Measurements from ENCODE around the gene TEX38. TPM values are rescaled to one million over a fixed set of nuclear protein-coding genes. Genes with fewer than 3 reads are reported as not detected.

TEX38 gene
- total RNA-seq, 1 experiment from 2014 or later, result 0.17 TPM

DNA sequence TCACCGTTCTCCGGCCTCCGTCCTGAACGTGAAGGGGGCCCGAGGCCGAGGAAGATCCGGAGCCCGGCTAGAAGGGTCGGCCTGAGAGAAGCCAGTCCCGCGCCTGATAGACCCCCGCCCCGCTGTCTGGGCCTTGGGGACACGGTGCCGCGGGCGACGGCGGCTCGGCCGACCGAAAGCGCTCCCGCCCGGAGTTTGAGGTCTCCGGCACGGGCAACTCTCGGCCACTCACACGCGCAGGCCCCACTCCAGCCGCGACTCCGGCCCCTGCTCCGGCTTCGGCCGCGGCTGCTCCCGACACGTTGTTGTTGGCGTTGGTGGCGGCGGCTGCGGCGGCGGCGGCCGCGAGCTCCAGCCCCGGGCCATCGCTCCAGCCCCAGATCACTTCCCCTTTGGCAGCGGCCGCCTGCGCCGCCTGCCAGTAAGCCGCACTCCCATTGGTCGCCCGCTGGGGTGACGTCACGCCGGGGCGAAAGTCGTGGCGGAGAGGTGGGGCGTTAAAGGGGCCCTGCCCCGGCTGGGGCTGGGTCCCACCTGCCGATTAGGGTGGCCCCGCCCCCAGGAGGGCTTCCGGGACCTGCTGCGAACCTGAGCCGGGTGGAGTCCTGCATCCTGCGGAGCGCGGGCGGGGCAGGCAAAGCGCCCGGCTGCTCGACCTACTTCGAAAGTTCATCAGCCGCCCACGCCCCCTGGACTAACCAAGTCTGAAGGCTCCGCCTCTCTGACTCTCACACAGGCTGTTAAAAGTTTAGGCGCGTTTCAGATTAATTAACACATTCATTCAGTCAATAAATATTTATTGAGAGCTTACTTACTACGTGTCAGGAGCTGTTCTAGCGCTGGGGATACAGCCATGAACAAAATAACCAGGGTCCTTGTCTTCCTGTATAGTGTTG lies 47.3 kb downstream of the TEX38 start, which contains the start of gene EFCAB14 (continued):
- TF ChIP-seq NFYB (CRISPR knock-in tag; conservative IDR thresholded peaks at IDR 0.05; ENCODE audit: low read depth) (peak; percentile 88), ZNF317 (CRISPR knock-in tag; IDR thresholded peaks at IDR 0.05; ENCODE audit: borderline replicate concordance, low read depth) (no peak), ELF4 (CRISPR knock-in tag; IDR thresholded peaks at IDR 0.05; ENCODE audit: low read depth) (no peak), USF2 (CRISPR knock-in tag; IDR thresholded peaks at IDR 0.05) (0 out of 2 replicates have a peak, but pooled peaks have one; percentile 1), SMAD3 (CRISPR knock-in tag; IDR thresholded peaks at IDR 0.05; ENCODE audit: borderline replicate concordance) (peak; percentile 52; the same call in 1 of the 2 replicates), CREB1 (CRISPR knock-in tag; IDR thresholded peaks at IDR 0.05) (0 out of 2 replicates have a peak, but pooled peaks have one; percentile 47), ZNF232 (CRISPR knock-in tag; IDR thresholded peaks at IDR 0.05) (0 out of 2 replicates have a peak, but pooled peaks have one; percentile 22), TEAD4 (CRISPR knock-in tag; IDR thresholded peaks at IDR 0.05) (0 out of 2 replicates have a peak, but pooled peaks have one; percentile 38), ZNF263 (CRISPR knock-in tag; IDR thresholded peaks at IDR 0.05; ENCODE audit: low read depth) (no peak; the same call in 1 of the 2 replicates), USF1 (CRISPR knock-in tag; IDR thresholded peaks at IDR 0.05) (peak; percentile 32; the same call in 1 of the 2 replicates), SP1 (CRISPR knock-in tag; conservative IDR thresholded peaks at IDR 0.05) (peak; percentile 89), FOXK1 (CRISPR knock-in tag; IDR thresholded peaks at IDR 0.05) (peak; percentile 67; the same call in 1 of the 2 replicates), NR1H2 (CRISPR knock-in tag; IDR thresholded peaks at IDR 0.05) (peak; percentile 34; the same call in 1 of the 2 replicates), EMX1 (CRISPR knock-in tag; IDR thresholded peaks at IDR 0.05) (no peak), FOXP1 (CRISPR knock-in tag; IDR thresholded peaks at IDR 0.05; ENCODE audit: borderline replicate concordance) (peak; percentile 90), KAT7 (CRISPR knock-in tag; IDR thresholded peaks at IDR 0.05; ENCODE audit: borderline replicate concordance) (peak; percentile 48; the same call in 1 of the 2 replicates), ZNF512 (CRISPR knock-in tag; IDR thresholded peaks at IDR 0.05; ENCODE audit: borderline replicate concordance) (no peak), JUN (CRISPR knock-in tag; IDR thresholded peaks at IDR 0.05) (peak; percentile 83; the same call in 1 of the 2 replicates)
- TF ChIP-seq, protein P1, sequence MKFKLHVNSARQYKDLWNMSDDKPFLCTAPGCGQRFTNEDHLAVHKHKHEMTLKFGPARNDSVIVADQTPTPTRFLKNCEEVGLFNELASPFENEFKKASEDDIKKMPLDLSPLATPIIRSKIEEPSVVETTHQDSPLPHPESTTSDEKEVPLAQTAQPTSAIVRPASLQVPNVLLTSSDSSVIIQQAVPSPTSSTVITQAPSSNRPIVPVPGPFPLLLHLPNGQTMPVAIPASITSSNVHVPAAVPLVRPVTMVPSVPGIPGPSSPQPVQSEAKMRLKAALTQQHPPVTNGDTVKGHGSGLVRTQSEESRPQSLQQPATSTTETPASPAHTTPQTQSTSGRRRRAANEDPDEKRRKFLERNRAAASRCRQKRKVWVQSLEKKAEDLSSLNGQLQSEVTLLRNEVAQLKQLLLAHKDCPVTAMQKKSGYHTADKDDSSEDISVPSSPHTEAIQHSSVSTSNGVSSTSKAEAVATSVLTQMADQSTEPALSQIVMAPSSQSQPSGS (CRISPR knock-in tag; IDR thresholded peaks at IDR 0.05; ENCODE audit: borderline replicate concordance, low read depth), result no peak
- TF ChIP-seq, protein P2, sequence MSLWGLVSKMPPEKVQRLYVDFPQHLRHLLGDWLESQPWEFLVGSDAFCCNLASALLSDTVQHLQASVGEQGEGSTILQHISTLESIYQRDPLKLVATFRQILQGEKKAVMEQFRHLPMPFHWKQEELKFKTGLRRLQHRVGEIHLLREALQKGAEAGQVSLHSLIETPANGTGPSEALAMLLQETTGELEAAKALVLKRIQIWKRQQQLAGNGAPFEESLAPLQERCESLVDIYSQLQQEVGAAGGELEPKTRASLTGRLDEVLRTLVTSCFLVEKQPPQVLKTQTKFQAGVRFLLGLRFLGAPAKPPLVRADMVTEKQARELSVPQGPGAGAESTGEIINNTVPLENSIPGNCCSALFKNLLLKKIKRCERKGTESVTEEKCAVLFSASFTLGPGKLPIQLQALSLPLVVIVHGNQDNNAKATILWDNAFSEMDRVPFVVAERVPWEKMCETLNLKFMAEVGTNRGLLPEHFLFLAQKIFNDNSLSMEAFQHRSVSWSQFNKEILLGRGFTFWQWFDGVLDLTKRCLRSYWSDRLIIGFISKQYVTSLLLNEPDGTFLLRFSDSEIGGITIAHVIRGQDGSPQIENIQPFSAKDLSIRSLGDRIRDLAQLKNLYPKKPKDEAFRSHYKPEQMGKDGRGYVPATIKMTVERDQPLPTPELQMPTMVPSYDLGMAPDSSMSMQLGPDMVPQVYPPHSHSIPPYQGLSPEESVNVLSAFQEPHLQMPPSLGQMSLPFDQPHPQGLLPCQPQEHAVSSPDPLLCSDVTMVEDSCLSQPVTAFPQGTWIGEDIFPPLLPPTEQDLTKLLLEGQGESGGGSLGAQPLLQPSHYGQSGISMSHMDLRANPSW (CRISPR knock-in tag; conservative IDR thresholded peaks at IDR 0.05; ENCODE audit: low read depth), result no peak
- TF ChIP-seq, protein P3, sequence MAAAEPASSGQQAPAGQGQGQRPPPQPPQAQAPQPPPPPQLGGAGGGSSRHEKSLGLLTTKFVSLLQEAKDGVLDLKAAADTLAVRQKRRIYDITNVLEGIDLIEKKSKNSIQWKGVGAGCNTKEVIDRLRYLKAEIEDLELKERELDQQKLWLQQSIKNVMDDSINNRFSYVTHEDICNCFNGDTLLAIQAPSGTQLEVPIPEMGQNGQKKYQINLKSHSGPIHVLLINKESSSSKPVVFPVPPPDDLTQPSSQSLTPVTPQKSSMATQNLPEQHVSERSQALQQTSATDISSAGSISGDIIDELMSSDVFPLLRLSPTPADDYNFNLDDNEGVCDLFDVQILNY (CRISPR knock-in tag; IDR thresholded peaks at IDR 0.05), result peak; percentile 73
- TF ChIP-seq, protein P4, sequence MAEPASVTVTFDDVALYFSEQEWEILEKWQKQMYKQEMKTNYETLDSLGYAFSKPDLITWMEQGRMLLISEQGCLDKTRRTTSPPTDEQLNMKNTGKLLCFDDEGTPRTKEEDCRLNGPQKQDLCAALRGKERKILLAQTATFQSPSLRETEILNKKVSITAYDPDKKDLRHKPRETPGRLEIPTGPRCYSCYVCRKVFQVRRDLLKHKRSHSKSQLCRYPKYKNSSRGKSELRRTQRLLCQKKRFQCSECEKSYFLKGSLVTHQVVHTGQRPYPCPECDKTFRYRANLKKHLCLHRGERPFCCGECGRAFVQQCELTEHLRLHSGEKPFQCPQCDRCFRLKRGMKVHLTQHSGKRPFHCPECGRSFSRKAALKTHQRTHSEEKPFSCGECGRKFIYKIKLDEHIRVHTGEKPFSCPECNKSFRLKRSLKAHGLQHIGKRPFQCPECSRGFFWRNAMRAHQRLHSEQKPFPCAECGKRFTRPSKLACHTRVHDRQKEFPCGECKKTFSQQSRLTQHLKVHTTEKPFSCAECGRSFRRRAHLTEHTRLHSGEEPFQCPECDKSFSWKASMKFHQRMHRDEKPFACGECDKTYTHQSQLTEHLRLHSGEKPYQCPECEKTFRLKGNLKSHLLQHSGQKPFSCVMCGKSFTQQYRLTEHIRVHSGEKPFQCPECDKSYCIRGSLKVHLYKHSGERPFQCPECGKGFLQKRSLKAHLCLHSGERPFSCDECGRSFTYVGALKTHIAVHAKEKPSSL (CRISPR knock-in tag; conservative IDR thresholded peaks at IDR 0.05), result no peak
- TF ChIP-seq, protein P5, sequence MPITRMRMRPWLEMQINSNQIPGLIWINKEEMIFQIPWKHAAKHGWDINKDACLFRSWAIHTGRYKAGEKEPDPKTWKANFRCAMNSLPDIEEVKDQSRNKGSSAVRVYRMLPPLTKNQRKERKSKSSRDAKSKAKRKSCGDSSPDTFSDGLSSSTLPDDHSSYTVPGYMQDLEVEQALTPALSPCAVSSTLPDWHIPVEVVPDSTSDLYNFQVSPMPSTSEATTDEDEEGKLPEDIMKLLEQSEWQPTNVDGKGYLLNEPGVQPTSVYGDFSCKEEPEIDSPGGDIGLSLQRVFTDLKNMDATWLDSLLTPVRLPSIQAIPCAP (CRISPR knock-in tag; IDR thresholded peaks at IDR 0.05), result no peak
- TF ChIP-seq, protein P6, sequence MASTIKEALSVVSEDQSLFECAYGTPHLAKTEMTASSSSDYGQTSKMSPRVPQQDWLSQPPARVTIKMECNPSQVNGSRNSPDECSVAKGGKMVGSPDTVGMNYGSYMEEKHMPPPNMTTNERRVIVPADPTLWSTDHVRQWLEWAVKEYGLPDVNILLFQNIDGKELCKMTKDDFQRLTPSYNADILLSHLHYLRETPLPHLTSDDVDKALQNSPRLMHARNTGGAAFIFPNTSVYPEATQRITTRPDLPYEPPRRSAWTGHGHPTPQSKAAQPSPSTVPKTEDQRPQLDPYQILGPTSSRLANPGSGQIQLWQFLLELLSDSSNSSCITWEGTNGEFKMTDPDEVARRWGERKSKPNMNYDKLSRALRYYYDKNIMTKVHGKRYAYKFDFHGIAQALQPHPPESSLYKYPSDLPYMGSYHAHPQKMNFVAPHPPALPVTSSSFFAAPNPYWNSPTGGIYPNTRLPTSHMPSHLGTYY (CRISPR knock-in tag; IDR thresholded peaks at IDR 0.05), result no peak

All from WTC11 (cell line).